Measurements from ENCODE around the gene RER1. TPM values are rescaled to one million over a fixed set of nuclear protein-coding genes. Genes with fewer than 3 reads are reported as not detected.

The RER1 gene
- polyA plus RNA-seq (2011; rRNA removed) (312 and 324 TPM in 2 replicates), polyA minus RNA-seq (2011; rRNA and poly(A)+ RNA removed) (243 and 249 TPM in 2 replicates)

- DNase-seq (ENCODE audit: low read depth, low spot score) = peak; percentile 97
- Histone ChIP-seq H3K9me3 (ENCODE audit: control insufficient read depth, insufficient read depth, low read length) (no peaks in the 10 kb centered on the region), H3K4me3 (ENCODE audit: low read depth, low read length) (peak within 1 kb of the TSS; percentile 87), H3K27ac (ENCODE audit: low read depth, low read length) (no peak within 1 kb of the TSS), H3K27me3 (ENCODE audit: control insufficient read depth, insufficient read depth, low read length) (no peaks in the 10 kb centered on the region)
- POLR2A ChIA-PET = interaction anchor here (0.6 to 1.9 kb wide), 15 partner anchors 10 to 1187 kb away, joined by 3 to 12 read pairs (median 4); partner anchors contain the start of genes FAAP20 and PANK4
- no peak for TF ChIP-seq CTCF (IDR thresholded peaks at IDR 0.05; ENCODE audit: low read depth, low read length)
- CTCF ChIA-PET = interaction anchor here (0.6 to 1.7 kb wide), 6 partner anchors 9 to 196 kb away, joined by 3 to 8 read pairs (median 6); partner anchors contain the start of gene FAAP20
Observed at GRCh38 chr1:2391041-2391930, at the start of gene RER1, which contains the start of gene MORN1. RER1 (plus strand) TSS chr1:2391841; CDS start chr1:2395791, 3,950 bp downstream. MORN1 (minus strand) TSS chr1:2391554; CDS start chr1:2391533, 21 bp downstream.

DNA sequence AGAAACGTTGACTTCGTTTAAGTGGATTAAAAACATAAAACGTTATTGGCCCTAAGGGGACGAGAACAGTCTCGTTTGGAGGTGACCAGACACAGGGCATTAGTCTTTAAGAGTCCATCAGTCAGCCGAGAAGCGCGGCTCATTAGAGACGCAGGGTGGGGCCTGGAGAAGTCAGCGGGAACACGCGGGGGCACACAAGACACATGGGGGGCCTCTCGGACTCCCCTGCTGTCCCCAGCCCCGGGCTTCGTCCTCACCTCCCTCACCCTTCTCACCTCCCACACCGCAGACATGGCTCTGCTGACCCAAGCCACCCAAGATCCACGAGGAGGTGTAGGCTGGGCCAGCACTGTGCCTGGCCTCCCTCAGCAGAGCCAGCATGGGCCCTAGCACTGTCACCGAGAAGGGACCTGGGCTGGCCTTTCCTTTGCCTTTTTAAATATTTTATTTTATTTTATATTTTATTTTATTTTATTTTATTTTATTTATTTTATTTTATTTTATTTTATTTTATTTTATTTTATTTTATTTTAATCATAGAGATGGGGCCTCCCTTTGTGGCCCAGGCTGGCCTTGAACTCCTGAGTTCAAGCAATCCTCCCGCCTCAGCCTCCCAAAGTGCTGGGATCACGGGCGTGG is 49.1 kb upstream of the RER1 start:
- Histone ChIP-seq H3K27ac (ENCODE audit: low read depth, low read length) (no peak overlapping the region), H3K4me3 (ENCODE audit: low read depth, low read length) (no peak overlapping the region), H3K27me3 (ENCODE audit: control insufficient read depth, insufficient read depth, low read length) (peaks cover 6% of the 10 kb centered on the region), H3K9me3 (ENCODE audit: control insufficient read depth, insufficient read depth, low read length) (peaks cover 5% of the 10 kb centered on the region; the same call in 1 of the 2 replicates)
- CTCF ChIA-PET = no interaction called here
- no peak for DNase-seq (ENCODE audit: low read depth, low spot score)
- POLR2A ChIA-PET = no interaction called here
- no peak for TF ChIP-seq CTCF (IDR thresholded peaks at IDR 0.05; ENCODE audit: low read depth, low read length)

- peaks cover 6% of the 10 kb centered on the region for H3K27me3 ChIP-seq (ENCODE audit: control insufficient read depth, insufficient read depth, low read length)
- H3K4me3 ChIP-seq (ENCODE audit: low read depth, low read length) = no peak overlapping the region
- peaks cover 5% of the 10 kb centered on the region; the same call in 1 of the 2 replicates for H3K9me3 ChIP-seq (ENCODE audit: control insufficient read depth, insufficient read depth, low read length)
- no peak overlapping the region for H3K27ac ChIP-seq (ENCODE audit: low read depth, low read length)
- POLR2A ChIA-PET = no interaction called here
- TF ChIP-seq CTCF (IDR thresholded peaks at IDR 0.05; ENCODE audit: low read depth, low read length) = no peak
- CTCF ChIA-PET = no interaction called here
- no peak for DNase-seq (ENCODE audit: low read depth, low spot score)
Observed at GRCh38 chr1:2343023-2343935, 48.4 kb upstream of the RER1 start.

DNA sequence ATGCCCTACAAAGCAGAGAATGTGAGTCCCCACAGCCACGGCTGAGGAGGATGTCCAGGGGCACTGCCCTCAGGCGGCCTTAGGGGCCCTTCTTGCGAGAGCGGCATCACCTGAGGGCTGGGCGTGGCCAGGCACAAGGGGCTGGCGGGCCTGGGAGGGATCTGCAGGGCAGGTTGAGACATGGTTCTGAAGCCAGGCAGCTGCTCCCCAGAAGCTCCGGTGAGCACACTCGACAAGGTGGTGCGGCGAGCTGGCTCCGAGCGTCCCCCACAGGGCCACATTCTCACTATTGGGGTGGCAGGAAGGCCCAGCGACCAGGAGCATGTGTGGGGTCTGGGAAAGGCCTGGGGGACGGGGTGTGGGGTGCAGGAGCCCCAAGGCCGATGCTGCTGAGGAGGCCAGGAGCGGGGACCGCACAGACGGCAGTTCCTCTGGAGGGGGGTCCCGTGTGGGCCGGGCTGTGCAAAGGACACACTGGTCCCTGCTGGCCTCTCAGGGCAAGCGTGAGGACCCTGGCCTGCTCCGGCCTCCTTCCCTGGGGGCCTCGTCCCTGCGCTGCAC is 47.4 kb upstream of the RER1 start:
- Histone ChIP-seq H3K4me3 (ENCODE audit: low read depth, low read length) (no peak overlapping the region), H3K9me3 (ENCODE audit: control insufficient read depth, insufficient read depth, low read length) (peaks cover 5% of the 10 kb centered on the region; the same call in 1 of the 2 replicates), H3K27ac (ENCODE audit: low read depth, low read length) (no peak overlapping the region), H3K27me3 (ENCODE audit: control insufficient read depth, insufficient read depth, low read length) (peaks cover 6% of the 10 kb centered on the region)
- CTCF ChIA-PET = no interaction called here
- TF ChIP-seq CTCF (IDR thresholded peaks at IDR 0.05; ENCODE audit: low read depth, low read length) = no peak
- DNase-seq (ENCODE audit: low read depth, low spot score) = no peak
- POLR2A ChIA-PET = no interaction called here
